H1 (cell line): ENCODE results near the gene PLSCR1. TPM values are rescaled to one million over a fixed set of nuclear protein-coding genes. Genes with fewer than 3 reads are reported as not detected.

Experiments used
- CTCF ChIA-PET: fragments of 300-600 bp; sonication (Branson Sonifier 250); formaldehyde crosslinking; loops from one replicate; lab custom pipeline; 2021; ENCODE audit not compliant: partially characterized antibody; lab: Charles Lee
- POLR2A ChIA-PET: fragments of 300-600 bp; sonication (Branson Sonifier 250); formaldehyde crosslinking; loops from one replicate; lab custom pipeline; 2021; ENCODE audit warnings: inconsistent platforms; ENCODE audit not compliant: partially characterized antibody; lab: Charles Lee
- DNase-seq, 2 experiments: peaks; one replicate each; pipeline versions ENCODE4 v3.0.0 to v3.0.0-alpha.2; 2010 to 2022; ENCODE audit warnings: low spot score in 2 of 2, low read depth in 1 of 2, mixed read lengths in 1 of 2
- FAIRE-seq: peaks from 2 replicates; lab custom pipeline; 2011; peaks lifted over from hg19 to GRCh38; lab: Jason Lieb, UNC
- H2AFZ ChIP-seq: 2 replicates; pipeline ENCODE4 v1.8.1; 2012; ENCODE audit warnings: low read length, inconsistent platforms
- H2AK5ac ChIP-seq: 2 replicates; pipeline ENCODE4 v1.6.1; 2013; ENCODE audit warnings: low read depth, low read length
- H2BK120ac ChIP-seq: replicated peaks from 2 replicates; pipeline ENCODE3; 2013; ENCODE audit warnings: low read depth, low read length, inconsistent platforms
- H2BK12ac ChIP-seq: 2 replicates; pipeline ENCODE4 v1.6.1; 2013; ENCODE audit warnings: low read depth, low read length
- H2BK15ac ChIP-seq: 2 replicates; pipeline ENCODE4 v1.6.1; 2013; ENCODE audit warnings: low read length
- H2BK20ac ChIP-seq: 2 replicates; pipeline ENCODE4 v1.6.1; 2013; ENCODE audit warnings: low read length
- H2BK5ac ChIP-seq: 2 replicates; pipeline ENCODE4 v1.6.1; 2013; ENCODE audit warnings: low read depth, low read length
- H3K14ac ChIP-seq: 2 replicates; pipeline ENCODE4 v1.6.1; 2013; ENCODE audit warnings: inconsistent platforms; ENCODE audit not compliant: insufficient read length
- H3K18ac ChIP-seq: 2 replicates; pipeline ENCODE4 v1.6.1; 2013; ENCODE audit warnings: low read length; ENCODE audit errors: extremely low read depth
- H3K23ac ChIP-seq: 2 replicates; pipeline ENCODE4 v1.6.1; 2013; ENCODE audit warnings: inconsistent platforms; ENCODE audit not compliant: insufficient read length
- H3K23me2 ChIP-seq: 2 replicates; pipeline ENCODE4 v1.6.1; 2013; ENCODE audit warnings: low read depth, low read length
- H3K27ac ChIP-seq: 2 replicates; pipeline ENCODE4 v1.6.1; 2011; ENCODE audit warnings: low read depth, low read length, inconsistent platforms
- H3K27me3 ChIP-seq, 4 experiments: replicated peaks in 1 of 4; 1 replicate in 1 of 4; 2 replicates in 3 of 4; pipeline versions ENCODE4 v1.6.1 to v1.8.1; 2011 to 2013; ENCODE audit warnings: low read length in 3 of 4, mild to moderate bottlenecking in 3 of 4, inconsistent platforms in 2 of 4, mixed read lengths in 2 of 4, moderate library complexity in 1 of 4; ENCODE audit not compliant: control insufficient read depth in 3 of 4, insufficient read depth in 3 of 4; ENCODE audit errors: extremely low read depth in 1 of 4
- H3K36me3 ChIP-seq, 4 experiments: 2 replicates each; pipeline versions ENCODE4 v1.6.1 to v1.8.1; 2011 to 2013; ENCODE audit warnings: mild to moderate bottlenecking in 4 of 4, low read length in 3 of 4, moderate library complexity in 2 of 4, control low read depth in 1 of 4, inconsistent platforms in 1 of 4; ENCODE audit not compliant: insufficient read depth in 4 of 4, control insufficient read depth in 2 of 4
- H3K4ac ChIP-seq: replicated peaks from 2 replicates; pipeline ENCODE3; 2013; ENCODE audit warnings: low read length, low read depth, mixed read lengths, inconsistent platforms; ENCODE audit not compliant: insufficient read length
- H3K4me1 ChIP-seq, 4 experiments: replicated peaks in 1 of 4; 1 replicate in 1 of 4; 2 replicates in 3 of 4; pipeline versions ENCODE4 v1.6.1 to v1.8.1; 2011 to 2013; ENCODE audit warnings: low read length in 3 of 4, inconsistent platforms in 2 of 4, mixed read lengths in 1 of 4; ENCODE audit not compliant: insufficient read depth in 4 of 4, control insufficient read depth in 3 of 4
- H3K4me2 ChIP-seq, 2 experiments: 2 replicates each; pipeline versions ENCODE4 v1.6.1 to v1.8.1; 2011 to 2013; ENCODE audit warnings: low read depth in 2 of 2, low read length in 2 of 2, control low read depth in 1 of 2, inconsistent platforms in 1 of 2, mild to moderate bottlenecking in 1 of 2; ENCODE audit not compliant: insufficient read depth in 1 of 2
- H3K4me3 ChIP-seq, 4 experiments: fragments of 200-600, 300-600 bp in 1 of 4; sonication (generic), shearing (Covaris generic), sonication (Bioruptor Twin) in 1 of 4; 2 replicates each; pipeline versions ENCODE4 v1.5.1 to v1.8.1; 2011 to 2016; ENCODE audit warnings: low read length in 4 of 4, low read depth in 3 of 4, control low read depth in 2 of 4, inconsistent platforms in 2 of 4, mild to moderate bottlenecking in 2 of 4, mixed read lengths in 1 of 4, moderate library complexity in 1 of 4; ENCODE audit not compliant: insufficient read depth in 2 of 4; ENCODE audit errors: extremely low read depth in 1 of 4
- H3K56ac ChIP-seq: replicated peaks from 2 replicates; pipeline ENCODE3; 2013; ENCODE audit warnings: low read depth, mild to moderate bottlenecking, mixed read lengths, low read length, inconsistent platforms; ENCODE audit not compliant: insufficient read length
- H3K79me1 ChIP-seq: 2 replicates; pipeline ENCODE4 v1.6.1; 2013; ENCODE audit warnings: low read depth, low read length, control low read depth
- H3K79me2 ChIP-seq, 2 experiments: 2 replicates each; pipeline versions ENCODE4 v1.6.1 to v1.8.1; 2012 to 2013; ENCODE audit warnings: low read length in 2 of 2, mild to moderate bottlenecking in 2 of 2, inconsistent platforms in 1 of 2; ENCODE audit not compliant: insufficient read depth in 2 of 2, control insufficient read depth in 1 of 2
- H3K9ac ChIP-seq, 4 experiments: replicated peaks in 1 of 4; 1 replicate in 1 of 4; 2 replicates in 3 of 4; pipeline versions ENCODE4 v1.6.1 to v1.8.1; 2011 to 2013; ENCODE audit warnings: low read depth in 3 of 4, low read length in 3 of 4, control low read depth in 2 of 4, mild to moderate bottlenecking in 2 of 4, moderate library complexity in 2 of 4, inconsistent platforms in 1 of 4; ENCODE audit errors: extremely low read depth in 1 of 4
- H3K9me3 ChIP-seq, 2 experiments: 2 replicates each; pipeline versions ENCODE4 v1.6.1 to v1.8.1; 2012 to 2013; ENCODE audit warnings: mild to moderate bottlenecking in 2 of 2, moderate library complexity in 2 of 2, control low read depth in 1 of 2, inconsistent platforms in 1 of 2, low read depth in 1 of 2, low read length in 1 of 2, mixed read lengths in 1 of 2; ENCODE audit not compliant: insufficient read depth in 2 of 2
- H4K20me1 ChIP-seq, 2 experiments: replicated peaks in 1 of 2; 2 replicates each; pipeline versions ENCODE3 to v1.8.1; 2011 to 2013; ENCODE audit warnings: inconsistent platforms in 2 of 2, low read length in 2 of 2, mild to moderate bottlenecking in 1 of 2; ENCODE audit not compliant: insufficient read depth in 2 of 2, control insufficient read depth in 1 of 2
- H4K5ac ChIP-seq: 2 replicates; pipeline ENCODE4 v1.6.1; 2013; ENCODE audit warnings: low read length, low read depth, mixed read lengths, inconsistent platforms; ENCODE audit not compliant: insufficient read length
- H4K8ac ChIP-seq: 2 replicates; pipeline ENCODE4 v1.8.0; 2013; ENCODE audit warnings: mild to moderate bottlenecking, moderate library complexity, low read length, inconsistent platforms; ENCODE audit not compliant: insufficient read depth; ENCODE audit errors: extremely low read depth
- H4K91ac ChIP-seq: replicated peaks from 2 replicates; pipeline ENCODE3; 2013; ENCODE audit warnings: low read length, mixed read lengths, inconsistent platforms; ENCODE audit not compliant: insufficient read length
- BACH1 ChIP-seq: IDR thresholded peaks from 2 replicates; pipeline ENCODE4 v1.6.1; 2012; ENCODE audit warnings: low read length, improper control_type of control experiment
- CEBPB ChIP-seq: IDR thresholded peaks from 2 replicates; pipeline ENCODE4 v1.6.1; 2012; ENCODE audit warnings: low read depth, low read length
- POU5F1 ChIP-seq: IDR thresholded peaks from 2 replicates; pipeline ENCODE4 v1.6.1; 2011; ENCODE audit warnings: low read depth, mild to moderate bottlenecking, low read length, moderate library complexity
- WGBS, 2 experiments: shearing (Covaris generic) in 1 of 2; methylation state at CpG; one replicate each; pipeline versions ENCODE4 v1.1.6 to v1.1.7; 2013 to 2015; ENCODE audit warnings: low lambda C conversion rate in 2 of 2, mixed read lengths in 2 of 2, inconsistent platforms in 1 of 2, low coverage in 1 of 2, missing lambda C conversion rate in 1 of 2; ENCODE audit not compliant: insufficient replicate concordance in 2 of 2, insufficient coverage in 1 of 2, insufficient read length in 1 of 2; ENCODE audit errors: extremely low coverage in 1 of 2, missing lambda C conversion rate in 1 of 2; 5-methylcytosine and 5-hydroxymethylcytosine counted together
- polyA plus RNA-seq, 7 experiments: library from polyadenylated mRNA; depleted of rRNA in 3 of 7; stranded (reverse) in 5 of 7; unstranded in 2 of 7; fragments of >200 nt in 5 of 7; fragments of 200-250 nt in 2 of 7; gene quantifications; 1 replicate in 5 of 7; 2 replicates in 1 of 7; 4 replicates in 1 of 7; pipeline versions ENCODE4 v1.2.1 to v1.2.3, GENCODE V29; 2011 to 2013; ENCODE audit warnings: missing spikeins in 2 of 7, mixed read lengths in 2 of 7
- total RNA-seq: library from RNA; stranded (reverse); fragmentation: NEBNext Ultra II Directional; extraction: Animal tissue kit (Norgen Biotek cat#: 25700); gene quantifications from 2 replicates; pipeline ENCODE4 v1.2.1, GENCODE V29; 2021

The PLSCR1 gene
- total and polyA plus RNA-seq, 2 of the 8 experiments (the other 6 are each of a cell fraction or from before 2014, with no cell fraction given): 32.2 to 48.5 TPM

DNA sequence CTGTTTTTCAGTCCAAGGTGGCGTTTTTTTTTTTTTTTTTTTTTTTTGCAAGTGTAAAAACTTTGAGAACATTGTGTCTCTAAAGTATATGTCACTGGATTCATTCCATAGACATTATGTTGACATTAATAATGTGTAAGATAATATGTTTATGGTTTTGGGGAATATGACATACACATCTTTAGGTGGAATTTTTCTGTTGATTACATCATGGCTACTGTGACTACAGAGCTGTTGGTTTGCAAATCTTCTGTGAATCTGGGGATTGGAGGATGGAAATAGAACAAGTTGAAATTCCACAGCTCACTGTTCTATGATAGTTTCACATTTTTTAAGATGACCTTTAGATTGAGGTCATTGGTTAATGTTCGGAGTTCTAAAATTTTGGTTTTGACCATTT lies 50.6 kb downstream of the PLSCR1 start:
- ChIA-PET POLR2A (interaction anchor here (0.9 kb wide), 1 partner anchor 24 kb away, joined by 3 read pairs; the partner anchor contains the start of gene PLSCR2), CTCF (interaction anchor here (0.6 to 1.8 kb wide), 2 partner anchors 11 to 699 kb away, joined by 3 to 5 read pairs; no protein-coding TSS in a partner anchor)
- no peaks in the 10 kb centered on the region for H3K23me2 ChIP-seq
- H3K79me2 ChIP-seq: no peaks in the 10 kb centered on the region
- 92% methylated on average over 1 of the region's 2 CpGs; no CpG with 5 or more reads in 1 of the 2 experiments for WGBS, 2 experiments
- H3K18ac ChIP-seq: no peak overlapping the region
- no peak overlapping the region for H2BK5ac ChIP-seq
- no peaks in the 10 kb centered on the region; a peak in 1 of 8 replicates for H3K36me3 ChIP-seq
- no peak overlapping the region for H2BK120ac ChIP-seq
- H4K20me1 ChIP-seq: no peaks in the 10 kb centered on the region
- peaks cover 0 to 1% (median 0%) of the 10 kb centered on the region in 4 experiments; a peak in 1 of 7 replicates for H3K27me3 ChIP-seq
- H2AFZ ChIP-seq: no peak overlapping the region
- H4K5ac ChIP-seq: no peak overlapping the region
- H4K91ac ChIP-seq: no peak overlapping the region
- no peak overlapping the region for H3K4me2 ChIP-seq
- H2BK20ac ChIP-seq: no peak overlapping the region
- no peak overlapping the region for H3K27ac ChIP-seq
- H3K79me1 ChIP-seq: no peaks in the 10 kb centered on the region
- no peak overlapping the region for H2BK15ac ChIP-seq
- H2AK5ac ChIP-seq: no peak overlapping the region
- H3K4me3 ChIP-seq: no peak overlapping the region
- no peak for DNase-seq
- H4K8ac ChIP-seq: no peak overlapping the region
- no peak overlapping the region for H3K14ac ChIP-seq
- H3K56ac ChIP-seq: no peak overlapping the region
- no peak overlapping the region for H3K9ac ChIP-seq
- no peaks in the 10 kb centered on the region for H3K4me1 ChIP-seq
- H3K23ac ChIP-seq: no peak overlapping the region
- H3K4ac ChIP-seq: no peak overlapping the region
- no peak for FAIRE-seq
- no peak overlapping the region for H2BK12ac ChIP-seq
- H3K9me3 ChIP-seq: peaks cover 0 to 8% of the 10 kb centered on the region in 2 experiments; a peak in 1 of 4 replicates
- TF ChIP-seq BACH1 (no peak), POU5F1 (no peak), CEBPB (no peak)
